Ishikawa (cell line): Measurements from ENCODE around the gene TPO.

Experiments used
- CEBPB ChIP-seq: IDR thresholded peaks from 2 replicates; pipeline ENCODE4 v1.6.1; 2012
- CREB1 ChIP-seq: IDR thresholded peaks from 2 replicates; pipeline ENCODE4 v1.6.1; 2012; ENCODE audit warnings: low read depth
- EGR1 ChIP-seq: IDR thresholded peaks from 2 replicates; pipeline ENCODE4 v1.6.1; 2012
- EP300 ChIP-seq: IDR thresholded peaks from 2 replicates; pipeline ENCODE4 v1.6.1; 2012; ENCODE audit warnings: borderline replicate concordance
- FOXM1 ChIP-seq: IDR thresholded peaks from 2 replicates; pipeline ENCODE4 v1.6.1; 2012; ENCODE audit warnings: low read depth, borderline replicate concordance
- MAX ChIP-seq: IDR thresholded peaks from 2 replicates; pipeline ENCODE4 v1.6.1; 2012
- NFIC ChIP-seq: IDR thresholded peaks from 2 replicates; pipeline ENCODE4 v1.6.1; 2012
- RAD21 ChIP-seq: IDR thresholded peaks from 2 replicates; pipeline ENCODE4 v1.6.1; 2012; ENCODE audit warnings: low read depth
- REST ChIP-seq: IDR thresholded peaks from 2 replicates; pipeline ENCODE4 v1.6.1; 2012; ENCODE audit warnings: low read depth, mild to moderate bottlenecking
- TAF1 ChIP-seq: IDR thresholded peaks from 2 replicates; pipeline ENCODE4 v1.6.1; 2012; ENCODE audit warnings: low read depth, mild to moderate bottlenecking
- TCF12 ChIP-seq: IDR thresholded peaks from 2 replicates; pipeline ENCODE4 v1.6.1; 2012; ENCODE audit warnings: low read depth
- TEAD4 ChIP-seq: IDR thresholded peaks from 2 replicates; pipeline ENCODE4 v1.6.1; 2012
- USF1 ChIP-seq: IDR thresholded peaks from 2 replicates; pipeline ENCODE4 v1.6.1; 2012
- YY1 ChIP-seq: IDR thresholded peaks from 2 replicates; pipeline ENCODE4 v1.6.1; 2012; ENCODE audit warnings: low read depth
- ZBTB7A ChIP-seq: IDR thresholded peaks from 2 replicates; pipeline ENCODE4 v1.6.1; 2012; ENCODE audit warnings: low read depth

TPO gene

GRCh38 chr2:1546023-1546591, 132.8 kb downstream of the TPO start:
- no peak for TF ChIP-seq USF1
- TF ChIP-seq MAX = no peak
- peak; percentile 89 for TF ChIP-seq RAD21
- TF ChIP-seq FOXM1 = no peak

GRCh38 chr2:1546901-1547300, 133.6 kb downstream of the TPO start:
- no peak for TF ChIP-seq TAF1
- TF ChIP-seq TCF12 = no peak
- no peak for TF ChIP-seq EP300
- TF ChIP-seq MAX = no peak
- TF ChIP-seq EGR1 = no peak
- TF ChIP-seq RAD21 = no peak
- no peak for TF ChIP-seq USF1
- TF ChIP-seq ZBTB7A = no peak
- TF ChIP-seq REST = no peak
- no peak for TF ChIP-seq FOXM1
- TF ChIP-seq TEAD4 = no peak
- TF ChIP-seq YY1 = no peak

GRCh38 chr2:1548910-1549673, 135.8 kb downstream of the TPO start:
- TF ChIP-seq RAD21 = no peak
- TF ChIP-seq EGR1 = no peak
- no peak for TF ChIP-seq TAF1
- TF ChIP-seq FOXM1 = no peak
- TF ChIP-seq YY1 = no peak
- TF ChIP-seq CEBPB = no peak

- TF ChIP-seq EGR1 (no peak), REST (no peak), RAD21 (no peak), TCF12 (no peak), FOXM1 (no peak), NFIC (no peak), CREB1 (no peak), MAX (no peak), CEBPB (no peak), EP300 (no peak), ZBTB7A (no peak), TEAD4 (no peak), USF1 (no peak), YY1 (no peak), TAF1 (no peak)
These were observed 136.8 kb downstream of the TPO start for GRCh38 chr2:1550076-1550475.

- TF ChIP-seq MAX (peak; percentile 69), RAD21 (peak; percentile 68), TEAD4 (no peak)
These were observed 137.5 kb downstream of the TPO start for GRCh38 chr2:1550658-1551316.
